ENCODE measurements around the gene LIPI.

The LIPI gene

GRCh38 chr21:14210738-14211137, at the start of gene LIPI:
Gene LIPI (minus strand): TSS chr21:14210955. CDS start chr21:14210845, 110 bp downstream.
- TF ChIP-seq CTCF (conservative IDR thresholded peaks at IDR 0.05; ENCODE audit: low read depth, low read length), result no peak
- H3K4me3 ChIP-seq (ENCODE audit: low read length), result no peak within 1 kb of the TSS
- no peak for DNase-seq (ENCODE audit: low read depth)

- TF ChIP-seq CTCF (conservative IDR thresholded peaks at IDR 0.05; ENCODE audit: low read depth, low read length), result no peak
- no peak overlapping the region for H3K4me3 ChIP-seq (ENCODE audit: low read length)
- no peak for DNase-seq (ENCODE audit: low read depth)
Observed at GRCh38 chr21:14260174-14260764, 49.5 kb upstream of the LIPI start.

GRCh38 chr21:14259747-14260146, 49.0 kb upstream of the LIPI start:
- peak; percentile 56 for TF ChIP-seq CTCF (conservative IDR thresholded peaks at IDR 0.05; ENCODE audit: low read depth, low read length)
- no peak overlapping the region for H3K4me3 ChIP-seq (ENCODE audit: low read length)
- DNase-seq (ENCODE audit: low read depth), result peak; percentile 17

- no peak for DNase-seq (ENCODE audit: low read depth)
- H3K4me3 ChIP-seq (ENCODE audit: low read length), result no peak overlapping the region
- TF ChIP-seq CTCF (conservative IDR thresholded peaks at IDR 0.05; ENCODE audit: low read depth, low read length), result no peak
Observed at GRCh38 chr21:14251336-14251735, 40.6 kb upstream of the LIPI start.

- no peak for TF ChIP-seq CTCF (conservative IDR thresholded peaks at IDR 0.05; ENCODE audit: low read depth, low read length)
- no peak overlapping the region for H3K4me3 ChIP-seq (ENCODE audit: low read length)
- DNase-seq (ENCODE audit: low read depth), result no peak
Observed at GRCh38 chr21:14245711-14246110, 35.0 kb upstream of the LIPI start.

- no peak for TF ChIP-seq CTCF (conservative IDR thresholded peaks at IDR 0.05; ENCODE audit: low read depth, low read length)
- H3K4me3 ChIP-seq (ENCODE audit: low read length), result no peak overlapping the region
- DNase-seq (ENCODE audit: low read depth), result no peak
Observed at GRCh38 chr21:14244911-14245310, 34.2 kb upstream of the LIPI start.

- no peak for TF ChIP-seq CTCF (conservative IDR thresholded peaks at IDR 0.05; ENCODE audit: low read depth, low read length)
- H3K4me3 ChIP-seq (ENCODE audit: low read length), result no peak overlapping the region
- no peak for DNase-seq (ENCODE audit: low read depth)
Observed at GRCh38 chr21:14243874-14244273, 33.1 kb upstream of the LIPI start.
